ENCODE measurements around the gene KIRREL2.

The KIRREL2 gene

GRCh38 chr19:35824150-35824549 is 32.6 kb upstream of the KIRREL2 start:
- Histone ChIP-seq H2AFZ (ENCODE audit: low read length) (no peak overlapping the region), H3K4me3 (ENCODE audit: low read length, poor library complexity, severe bottlenecking) (no peak overlapping the region), H3K9me2 (replicated peaks; ENCODE audit: low read depth, low read length) (no peaks in the 10 kb centered on the region), H3K4me2 (ENCODE audit: low read depth, low read length, poor library complexity, severe bottlenecking) (no peak overlapping the region), H4K20me1 (ENCODE audit: insufficient read depth, low read length, poor library complexity, severe bottlenecking) (no peaks in the 10 kb centered on the region), H3K36me3 (ENCODE audit: insufficient read depth, low read length) (no peaks in the 10 kb centered on the region), H3K9me3 (ENCODE audit: insufficient read depth, low read depth, low read length) (no peaks in the 10 kb centered on the region), H3F3A (ENCODE audit: low read depth) (no peaks in the 10 kb centered on the region), H3K79me2 (ENCODE audit: insufficient read depth, low read length) (no peaks in the 10 kb centered on the region), H3K9ac (ENCODE audit: low read depth, low read length, poor library complexity, severe bottlenecking) (no peak overlapping the region), H3K27me3 (ENCODE audit: insufficient read depth, low read length, poor library complexity, severe bottlenecking) (no peaks in the 10 kb centered on the region), H3K4me1 (ENCODE audit: insufficient read depth, low read length, poor library complexity, severe bottlenecking) (peaks cover 6% of the 10 kb centered on the region)
- TF ChIP-seq EZH2phosphoT487 (IDR thresholded peaks at IDR 0.05; ENCODE audit: borderline replicate concordance) = no peak
- TF ChIP-seq CTCF (conservative IDR thresholded peaks at IDR 0.05; ENCODE audit: low read length) = no peak

GRCh38 chr19:35828692-35829301 is 27.9 kb upstream of the KIRREL2 start:
- H3K27me3 ChIP-seq (ENCODE audit: insufficient read depth, low read length, poor library complexity, severe bottlenecking) = no peaks in the 10 kb centered on the region
- H3K36me3 ChIP-seq (ENCODE audit: insufficient read depth, low read length) = no peaks in the 10 kb centered on the region
- H3F3A ChIP-seq (ENCODE audit: low read depth) = no peaks in the 10 kb centered on the region
- H2AFZ ChIP-seq (ENCODE audit: low read length) = no peak overlapping the region
- no peaks in the 10 kb centered on the region for H3K9me2 ChIP-seq (replicated peaks; ENCODE audit: low read depth, low read length)
- no peak overlapping the region for H3K4me2 ChIP-seq (ENCODE audit: low read depth, low read length, poor library complexity, severe bottlenecking)
- no peak overlapping the region for H3K9ac ChIP-seq (ENCODE audit: low read depth, low read length, poor library complexity, severe bottlenecking)
- H3K4me1 ChIP-seq (ENCODE audit: insufficient read depth, low read length, poor library complexity, severe bottlenecking) = no peaks in the 10 kb centered on the region
- no peaks in the 10 kb centered on the region for H3K9me3 ChIP-seq (ENCODE audit: insufficient read depth, low read depth, low read length)
- H3K4me3 ChIP-seq (ENCODE audit: low read length, poor library complexity, severe bottlenecking) = no peak overlapping the region
- TF ChIP-seq CTCF (conservative IDR thresholded peaks at IDR 0.05; ENCODE audit: low read length) (no peak), EZH2phosphoT487 (IDR thresholded peaks at IDR 0.05; ENCODE audit: borderline replicate concordance) (no peak)
- H4K20me1 ChIP-seq (ENCODE audit: insufficient read depth, low read length, poor library complexity, severe bottlenecking) = no peaks in the 10 kb centered on the region
- H3K79me2 ChIP-seq (ENCODE audit: insufficient read depth, low read length) = no peaks in the 10 kb centered on the region

GRCh38 chr19:35830986-35831385 is 25.7 kb upstream of the KIRREL2 start:
- no peaks in the 10 kb centered on the region for H3K9me3 ChIP-seq (ENCODE audit: insufficient read depth, low read depth, low read length)
- no peak overlapping the region for H3K4me3 ChIP-seq (ENCODE audit: low read length, poor library complexity, severe bottlenecking)
- no peaks in the 10 kb centered on the region for H3K4me1 ChIP-seq (ENCODE audit: insufficient read depth, low read length, poor library complexity, severe bottlenecking)
- no peaks in the 10 kb centered on the region for H3K9me2 ChIP-seq (replicated peaks; ENCODE audit: low read depth, low read length)
- TF ChIP-seq CTCF (conservative IDR thresholded peaks at IDR 0.05; ENCODE audit: low read length) (no peak), EZH2phosphoT487 (IDR thresholded peaks at IDR 0.05; ENCODE audit: borderline replicate concordance) (no peak)
- no peak overlapping the region for H2AFZ ChIP-seq (ENCODE audit: low read length)
- no peaks in the 10 kb centered on the region for H3K79me2 ChIP-seq (ENCODE audit: insufficient read depth, low read length)
- H4K20me1 ChIP-seq (ENCODE audit: insufficient read depth, low read length, poor library complexity, severe bottlenecking) = no peaks in the 10 kb centered on the region
- no peaks in the 10 kb centered on the region for H3K27me3 ChIP-seq (ENCODE audit: insufficient read depth, low read length, poor library complexity, severe bottlenecking)
- no peaks in the 10 kb centered on the region for H3F3A ChIP-seq (ENCODE audit: low read depth)
- H3K36me3 ChIP-seq (ENCODE audit: insufficient read depth, low read length) = no peaks in the 10 kb centered on the region
- H3K4me2 ChIP-seq (ENCODE audit: low read depth, low read length, poor library complexity, severe bottlenecking) = no peak overlapping the region
- no peak overlapping the region for H3K9ac ChIP-seq (ENCODE audit: low read depth, low read length, poor library complexity, severe bottlenecking)
